ENCODE results near the gene CASS4.

- no peak for TF ChIP-seq CTCF (IDR thresholded peaks at IDR 0.05)
- no peak for TF ChIP-seq EZH2phosphoT487 (IDR thresholded peaks at IDR 0.05)
- no peak for TF ChIP-seq EZH2 (IDR thresholded peaks at IDR 0.05)
Observed at GRCh38 chr20:56423886-56424285, 11.8 kb downstream of the CASS4 start.
